NB4 (cell line): ENCODE data around the gene MT1G.

ENCODE experiments used
- DNase-seq: peaks from one replicate; pipeline ENCODE4 v3.0.0; 2010; ENCODE audit warnings: low read depth
- H3K4me3 ChIP-seq: one replicate; pipeline ENCODE4 v1.5.1; 2011; ENCODE audit warnings: mild to moderate bottlenecking, low read depth, low read length, moderate library complexity
- CTCF ChIP-seq: IDR thresholded peaks from one replicate; pipeline ENCODE4 v1.5.1; 2012; ENCODE audit warnings: low read depth, low read length
- MAX ChIP-seq: IDR thresholded peaks from 2 replicates; pipeline ENCODE4 v1.6.1; 2011; ENCODE audit warnings: low read depth, low read length
- MYC ChIP-seq: IDR thresholded peaks from 2 replicates; pipeline ENCODE4 v1.6.1; 2011; ENCODE audit warnings: low read depth, low read length
- POLR2A ChIP-seq: IDR thresholded peaks from 2 replicates; pipeline ENCODE4 v1.6.1; 2011; ENCODE audit warnings: mild to moderate bottlenecking; ENCODE audit not compliant: insufficient read length; ENCODE audit errors: extremely low read depth

MT1G gene

DNA sequence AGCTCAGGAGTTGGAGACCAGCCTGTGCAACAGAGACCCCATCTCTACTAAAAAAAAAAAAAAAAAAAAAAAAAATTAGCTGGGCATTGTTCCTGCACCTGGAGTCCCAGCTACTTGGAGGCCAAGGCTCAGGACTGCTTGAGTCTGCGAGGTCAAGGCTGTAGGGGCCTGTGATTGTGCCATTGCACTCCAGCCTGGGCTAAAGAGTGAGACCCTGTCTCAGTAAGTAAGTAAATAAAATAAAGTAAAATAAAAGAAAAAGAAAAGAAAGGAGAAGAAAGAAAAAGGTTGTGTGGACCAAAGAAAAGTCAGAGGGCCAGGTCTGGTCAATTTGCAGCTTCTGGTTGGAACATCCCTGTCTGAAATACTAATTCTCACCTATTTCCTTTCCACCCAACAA is 32.8 kb upstream of the MT1G start:
- H3K4me3 ChIP-seq: no peak overlapping the region
- no peak for DNase-seq
- no peak for TF ChIP-seq MAX
- no peak for TF ChIP-seq CTCF
- TF ChIP-seq POLR2A: no peak
- TF ChIP-seq MYC: no peak

GRCh38 chr16:56700195-56700594 is 32.3 kb upstream of the MT1G start:
- no peak overlapping the region for H3K4me3 ChIP-seq
- DNase-seq: peak; percentile 38
- TF ChIP-seq POLR2A (no peak), MYC (no peak), CTCF (no peak), MAX (no peak)

GRCh38 chr16:56697456-56698155 is 29.7 kb upstream of the MT1G start:
- DNase-seq: no peak
- no peak overlapping the region for H3K4me3 ChIP-seq
- TF ChIP-seq MYC: no peak
- no peak for TF ChIP-seq CTCF
- no peak for TF ChIP-seq POLR2A
- TF ChIP-seq MAX: no peak

GRCh38 chr16:56695246-56695645 is 27.4 kb upstream of the MT1G start:
- no peak for DNase-seq
- TF ChIP-seq MYC (no peak), MAX (no peak), POLR2A (no peak), CTCF (no peak)
- H3K4me3 ChIP-seq: no peak overlapping the region

DNA sequence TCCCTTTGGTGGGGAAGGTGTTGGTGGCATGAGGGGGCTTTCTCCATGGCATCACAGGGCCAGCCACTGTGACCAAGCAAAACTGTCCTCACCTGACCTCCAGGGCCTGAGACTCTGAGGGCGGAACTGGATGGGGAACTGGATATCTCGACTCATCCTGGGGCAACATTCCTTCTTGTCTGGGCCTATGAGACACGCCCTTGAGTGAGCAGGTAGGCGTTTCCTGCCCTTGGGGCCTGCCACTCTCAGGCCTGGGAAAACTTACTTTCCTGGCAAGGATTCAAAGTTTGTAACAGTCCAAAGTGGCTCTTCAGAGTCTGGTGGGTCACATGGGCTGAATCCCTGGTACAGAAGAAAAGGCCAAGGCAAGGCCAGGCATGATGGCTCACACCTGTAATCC is 24.0 kb upstream of the MT1G start:
- H3K4me3 ChIP-seq: no peak overlapping the region
- TF ChIP-seq CTCF (no peak), POLR2A (no peak), MAX (no peak), MYC (no peak)
- DNase-seq: no peak
